ENCODE measurements around the gene GJC1.

GJC1 gene

GRCh38 chr17:44829523-44830358 lies at the start of gene GJC1:
Gene GJC1 (minus strand): TSS chr17:44830287. CDS start chr17:44805817, 24,470 bp downstream.
- in situ Hi-C loops (cut with MboI; ENCODE audit: low sequenced_read_pairs): no loop called here

GRCh38 chr17:44879376-44879775 lies 49.3 kb upstream of the GJC1 start:
- in situ Hi-C loops (cut with MboI; ENCODE audit: low sequenced_read_pairs): no loop called here

DNA sequence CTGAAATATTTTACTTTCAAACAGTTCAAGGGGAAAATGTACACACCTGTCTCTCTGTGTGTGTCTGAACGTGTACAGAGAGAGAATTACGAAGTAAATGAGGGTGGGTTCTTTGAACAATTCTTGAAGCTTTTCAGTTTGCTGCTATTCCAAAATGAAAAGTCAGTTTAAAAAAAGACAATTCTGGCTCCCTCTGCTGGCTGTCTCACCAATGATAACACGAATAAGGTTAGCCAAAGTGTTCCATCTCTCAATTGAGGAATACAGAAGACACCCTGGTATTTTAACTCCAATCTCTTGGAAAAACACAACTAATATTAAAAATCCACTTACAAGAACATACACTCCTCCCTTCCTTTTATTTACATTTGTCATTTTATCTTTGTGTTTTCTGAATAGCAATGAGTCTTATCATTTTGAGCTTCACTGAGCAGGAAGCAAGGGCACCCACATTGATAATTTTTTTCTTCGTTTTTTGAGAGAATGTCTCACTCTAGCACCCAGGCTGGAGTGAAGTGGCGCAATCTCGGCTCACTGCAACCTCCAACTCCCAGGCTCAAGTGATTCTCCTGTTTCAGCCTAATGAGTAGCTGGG lies 48.6 kb upstream of the GJC1 start:
- in situ Hi-C loops (cut with MboI; ENCODE audit: low sequenced_read_pairs): no loop called here

DNA sequence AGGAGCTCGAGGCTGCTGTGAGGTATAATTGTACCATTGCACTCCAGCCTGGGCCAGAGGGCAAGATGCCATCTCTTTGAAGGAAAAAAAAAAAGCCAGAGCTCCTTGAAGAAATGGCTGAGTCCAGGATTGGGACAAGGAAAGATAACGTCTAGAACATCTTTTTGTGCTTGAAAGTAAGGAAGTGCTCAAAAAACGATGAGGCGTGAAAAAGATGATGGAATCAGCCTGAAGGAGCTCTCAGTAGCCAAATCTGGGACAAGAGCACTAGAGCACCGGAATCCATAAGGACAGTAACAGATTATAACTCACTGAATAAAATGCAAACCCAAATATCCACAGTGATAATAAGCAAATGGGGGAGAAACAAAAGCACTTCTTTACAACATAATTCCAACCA lies 47.0 kb upstream of the GJC1 start:
- in situ Hi-C loops (cut with MboI; ENCODE audit: low sequenced_read_pairs): no loop called here

DNA sequence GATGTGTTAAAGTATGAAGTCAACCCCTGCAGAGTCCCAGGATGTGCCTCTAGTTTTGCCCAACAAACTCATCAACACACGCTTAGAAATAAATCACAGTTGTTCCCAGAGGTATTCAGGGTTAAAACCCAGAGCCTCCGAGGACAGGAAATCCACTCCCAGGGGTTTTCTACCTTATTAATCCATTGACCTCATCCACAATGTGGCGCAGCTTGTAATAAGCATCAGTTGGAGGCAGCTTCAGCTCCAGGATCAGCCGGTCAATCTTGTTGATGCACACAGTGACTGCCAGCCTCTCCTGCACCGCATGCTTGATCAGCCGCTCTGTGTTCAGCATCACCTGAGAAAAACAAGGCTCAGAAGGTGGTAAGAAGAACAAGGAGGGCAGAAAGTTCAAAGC lies 45.7 kb upstream of the GJC1 start:
- in situ Hi-C loops (cut with MboI; ENCODE audit: low sequenced_read_pairs): no loop called here

DNA sequence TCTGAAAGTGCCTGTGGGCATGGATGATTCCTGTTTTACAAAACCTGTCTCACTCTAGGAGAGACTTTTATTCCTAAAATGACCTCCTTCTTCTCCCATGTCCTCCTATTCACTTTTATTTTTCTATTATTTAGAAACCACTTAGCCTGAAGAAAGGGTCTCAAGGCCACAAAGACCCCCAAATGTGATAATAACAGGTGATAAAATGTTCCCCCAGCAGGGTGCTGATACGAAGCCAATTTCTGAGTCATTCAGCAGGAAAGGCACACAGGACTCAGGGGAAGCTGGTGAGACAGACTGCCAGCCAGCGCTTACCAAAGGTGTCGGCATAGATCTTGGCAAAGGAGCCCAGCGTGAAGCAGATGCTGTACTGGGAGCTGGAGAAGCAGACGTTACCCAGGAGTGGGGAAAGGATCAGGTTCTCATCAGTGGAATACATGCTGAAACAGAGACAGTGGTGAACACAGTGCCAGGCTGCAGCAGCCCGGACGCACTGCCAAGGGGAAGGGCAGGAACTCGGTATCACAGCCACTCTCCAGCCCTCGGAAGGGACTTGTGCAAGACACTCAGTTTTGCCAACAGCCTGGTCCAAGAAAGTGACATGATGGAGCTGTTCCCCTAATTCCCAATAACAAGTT lies 42.2 kb upstream of the GJC1 start:
- in situ Hi-C loops (cut with MboI; ENCODE audit: low sequenced_read_pairs): loop anchor here (25.0 kb wide), 1 partner anchor 335 kb away; no protein-coding TSS in a partner anchor

- in situ Hi-C loops (cut with MboI; ENCODE audit: low sequenced_read_pairs): loop anchor here (25.0 kb wide), 1 partner anchor 334 kb away; no protein-coding TSS in a partner anchor
Measured at GRCh38 chr17:44871556-44871955, 41.5 kb upstream of the GJC1 start.

DNA sequence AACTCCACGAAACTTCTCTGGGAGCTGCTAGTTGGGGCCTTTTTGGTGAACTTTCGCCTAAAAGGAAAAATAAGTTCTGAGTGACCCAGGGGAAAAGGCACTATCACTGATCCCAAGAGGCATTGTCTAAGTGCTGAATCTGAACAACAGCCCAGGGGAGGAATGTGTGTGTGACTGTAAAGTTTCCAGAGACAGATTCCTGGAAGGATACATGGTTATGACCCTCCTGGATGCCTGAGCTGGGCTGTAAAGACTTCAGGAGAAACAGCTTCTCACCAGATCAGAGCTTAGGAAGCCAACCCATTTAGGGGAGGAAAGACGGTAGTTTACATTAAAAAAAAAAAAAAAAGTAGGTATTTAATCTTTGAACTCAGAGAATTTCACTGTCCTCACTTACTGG lies 37.8 kb upstream of the GJC1 start:
- in situ Hi-C loops (cut with MboI; ENCODE audit: low sequenced_read_pairs): loop anchor here (10.0 to 25.0 kb wide), 2 partner anchors 83 to 331 kb away; no protein-coding TSS in a partner anchor

GRCh38 chr17:44865931-44866330 lies 35.8 kb upstream of the GJC1 start:
- in situ Hi-C loops (cut with MboI; ENCODE audit: low sequenced_read_pairs): loop anchor here (10.0 to 25.0 kb wide), 2 partner anchors 81 to 329 kb away; no protein-coding TSS in a partner anchor

DNA sequence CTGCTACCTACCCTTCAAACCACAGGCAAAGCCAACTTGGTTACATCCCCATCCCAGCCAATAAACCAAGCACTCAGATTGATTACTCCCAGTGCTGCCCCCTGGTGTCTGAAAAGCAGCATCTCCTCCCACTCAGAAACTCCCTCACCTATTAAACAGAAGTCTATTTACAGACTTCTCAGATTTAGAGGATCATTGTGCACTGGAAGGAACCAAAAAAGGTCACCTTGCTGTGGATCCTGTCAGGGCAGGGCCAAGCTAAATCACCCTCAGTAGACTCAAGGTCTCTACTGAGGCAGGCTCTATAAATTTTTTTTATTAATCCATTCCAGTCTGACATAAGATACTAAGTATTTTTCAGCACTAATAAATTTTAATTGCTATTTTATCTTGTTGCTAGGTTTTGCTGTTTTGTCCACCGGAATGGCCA lies 35.2 kb upstream of the GJC1 start:
- in situ Hi-C loops (cut with MboI; ENCODE audit: low sequenced_read_pairs): loop anchor here (10.0 to 25.0 kb wide), 2 partner anchors 80 to 328 kb away; no protein-coding TSS in a partner anchor

DNA sequence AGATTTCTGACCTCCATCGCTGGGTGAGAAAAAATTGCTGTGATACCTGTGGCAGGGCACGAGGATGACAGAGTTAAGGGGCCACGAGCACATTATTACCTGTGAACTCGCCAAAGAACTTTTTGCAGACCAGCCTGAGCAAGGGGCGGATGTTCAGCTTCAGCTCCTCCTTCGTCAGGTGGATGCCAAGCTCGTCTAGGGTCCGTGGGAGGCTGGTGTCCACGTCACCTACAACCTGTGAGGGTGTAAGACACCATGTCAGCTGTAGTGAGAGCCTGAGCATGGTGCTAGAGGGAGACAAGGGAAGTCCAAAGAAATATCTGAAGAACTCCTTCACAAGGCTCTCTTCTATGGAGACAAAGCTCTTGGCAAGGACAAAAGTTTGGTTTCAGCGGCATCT lies 34.7 kb upstream of the GJC1 start:
- in situ Hi-C loops (cut with MboI; ENCODE audit: low sequenced_read_pairs): loop anchor here (10.0 to 25.0 kb wide), 2 partner anchors 80 to 328 kb away; no protein-coding TSS in a partner anchor

DNA sequence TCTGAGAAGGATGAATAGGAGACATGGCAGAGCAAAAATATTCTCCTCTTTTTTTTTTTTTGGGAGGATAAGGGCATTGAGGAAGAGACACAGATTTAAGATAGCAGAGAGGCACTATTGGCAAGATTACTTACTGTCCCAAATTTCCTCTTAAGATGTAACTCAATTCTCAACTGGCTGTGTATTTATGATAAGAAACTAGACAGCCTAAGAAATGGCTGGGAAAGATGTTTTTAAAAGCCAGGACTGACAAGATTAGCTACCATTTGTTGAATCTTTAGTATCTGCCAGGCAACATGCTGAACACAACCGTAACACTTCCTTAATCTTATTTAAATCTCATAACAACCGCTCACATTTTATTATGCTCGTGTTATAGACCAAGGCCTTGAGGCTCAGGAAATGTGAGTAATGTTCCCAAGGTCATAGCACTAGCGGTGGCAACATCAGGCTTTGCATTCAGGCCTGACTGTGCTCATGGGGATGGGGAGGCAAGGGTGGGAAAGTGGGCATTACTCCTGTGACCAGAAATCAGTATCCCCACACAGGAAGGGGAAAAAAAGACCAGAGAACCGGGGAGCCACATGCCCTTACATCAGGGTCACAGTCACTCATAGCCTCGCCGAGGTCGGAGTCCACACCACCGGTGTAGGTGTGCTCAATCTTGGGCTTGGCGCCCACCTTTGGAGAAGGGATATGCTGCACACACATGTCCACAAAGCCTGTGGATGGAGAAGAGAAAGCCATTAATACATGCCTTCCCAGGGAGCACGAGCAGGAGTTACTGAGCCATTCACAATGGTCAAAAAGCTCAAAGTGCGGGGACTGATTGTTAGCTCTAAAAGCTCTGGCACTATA lies 33.2 kb upstream of the GJC1 start:
- in situ Hi-C loops (cut with MboI; ENCODE audit: low sequenced_read_pairs): loop anchor here (10.0 to 25.0 kb wide), 2 partner anchors 78 to 326 kb away; no protein-coding TSS in a partner anchor

- in situ Hi-C loops (cut with MboI; ENCODE audit: low sequenced_read_pairs): loop anchor here (10.0 to 25.0 kb wide), 2 partner anchors 78 to 325 kb away; no protein-coding TSS in a partner anchor
Measured at GRCh38 chr17:44862278-44862914, 32.3 kb upstream of the GJC1 start.

GRCh38 chr17:44859701-44860100 lies 29.6 kb upstream of the GJC1 start:
- in situ Hi-C loops (cut with MboI; ENCODE audit: low sequenced_read_pairs): loop anchor here (10.0 to 25.0 kb wide), 2 partner anchors 75 to 322 kb away; no protein-coding TSS in a partner anchor

- in situ Hi-C loops (cut with MboI; ENCODE audit: low sequenced_read_pairs): loop anchor here (25.0 kb wide), 1 partner anchor 317 kb away; no protein-coding TSS in a partner anchor
Measured at GRCh38 chr17:44854192-44854591, 24.1 kb upstream of the GJC1 start.

GRCh38 chr17:44850612-44851011 lies 20.5 kb upstream of the GJC1 start:
- in situ Hi-C loops (cut with MboI; ENCODE audit: low sequenced_read_pairs): loop anchor here (25.0 kb wide), 1 partner anchor 313 kb away; no protein-coding TSS in a partner anchor

DNA sequence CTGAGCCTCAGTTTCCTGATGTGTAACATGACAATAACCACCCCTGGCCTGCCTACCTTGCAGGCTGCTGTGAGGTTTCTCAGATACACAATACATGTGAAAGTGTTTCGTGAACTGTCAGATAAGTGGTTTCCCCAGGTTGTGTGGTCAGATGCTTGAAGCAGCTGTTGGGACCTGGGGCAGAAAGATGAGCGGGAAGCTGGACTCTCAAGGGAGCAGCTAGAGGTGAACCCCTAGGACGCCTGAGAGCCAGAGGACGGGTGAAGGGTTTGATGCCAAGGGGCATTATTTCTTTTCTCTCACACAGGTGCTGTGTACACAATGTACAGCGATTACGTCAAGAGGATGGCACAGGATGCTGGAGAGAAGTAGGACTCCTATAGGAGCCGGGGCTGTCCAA lies 19.9 kb upstream of the GJC1 start:
- in situ Hi-C loops (cut with MboI; ENCODE audit: low sequenced_read_pairs): loop anchor here (25.0 kb wide), 1 partner anchor 313 kb away; no protein-coding TSS in a partner anchor

GRCh38 chr17:44848961-44849489 lies 18.9 kb upstream of the GJC1 start:
- in situ Hi-C loops (cut with MboI; ENCODE audit: low sequenced_read_pairs): no loop called here

- in situ Hi-C loops (cut with MboI; ENCODE audit: low sequenced_read_pairs): no loop called here
Measured at GRCh38 chr17:44848257-44848795, 18.2 kb upstream of the GJC1 start.

Data from HL-60/S4 treated with phorbol 12-myristate 13-acetate at 8.2 ng/mL for 4 days and 3 days (cell line).